Activated naive CD8-positive, alpha-beta T cell treated with anti-CD3 and anti-CD28 coated beads, Interleukin-2, amount 50 U/mL, for 16 hours (primary cell): ENCODE results near the gene GLT6D1.
"Not testable (repeated sequence)": the region's sequence is repeated elsewhere in the genome, so short reads cannot be mapped to it uniquely, and the experiment has no call there.

Source experiments
- DNase-seq: peaks from one replicate; pipeline ENCODE4 v3.0.0-alpha.2; 2020; ENCODE audit warnings: low read depth, low spot score

The GLT6D1 gene

DNA sequence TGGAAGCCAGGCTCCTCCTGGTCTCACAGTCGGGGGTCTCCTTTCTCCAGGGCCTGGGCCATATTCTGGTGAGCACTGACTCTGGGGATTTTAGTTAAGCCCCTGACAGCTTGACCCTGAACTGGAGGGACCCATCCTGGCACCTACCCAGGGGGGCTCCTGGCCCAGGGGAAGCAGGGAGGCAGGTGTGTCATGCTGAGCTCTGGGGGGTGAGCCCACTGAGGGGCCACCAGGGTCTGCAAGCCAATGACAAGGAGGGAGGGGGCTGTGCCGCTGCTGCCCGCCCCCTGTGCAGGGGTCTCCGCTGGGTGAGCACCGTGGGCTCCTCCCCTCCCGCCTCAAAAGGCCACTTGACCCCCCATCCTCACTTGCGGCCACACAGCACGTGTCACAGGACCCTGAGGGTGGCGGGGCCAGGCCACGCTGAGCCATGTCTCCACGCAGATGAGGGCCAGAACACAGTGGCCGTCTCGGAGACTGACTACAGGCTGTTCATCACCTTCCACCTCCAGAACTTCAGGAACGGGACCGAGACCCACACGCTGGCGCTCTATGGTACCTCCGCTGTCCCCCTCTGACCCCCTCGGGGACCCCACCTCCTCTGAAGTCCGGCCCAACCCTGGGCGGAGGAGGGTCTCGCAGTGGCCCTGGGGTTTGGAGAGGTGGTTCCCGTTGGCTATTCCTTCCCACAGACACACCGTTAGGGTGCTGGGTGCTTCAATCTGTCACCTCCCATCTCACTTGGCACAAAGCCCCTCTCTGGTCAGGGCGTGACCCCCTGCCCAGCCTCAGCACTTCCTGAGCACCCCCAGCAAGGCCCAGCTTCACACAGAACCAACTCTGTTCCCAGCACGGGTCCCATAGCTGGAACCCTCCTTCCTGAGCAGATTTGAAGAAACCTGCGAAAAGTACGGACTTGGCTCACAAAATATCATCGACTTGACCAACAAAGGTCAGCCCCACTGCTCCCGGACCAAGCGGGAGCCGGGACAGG, 25.8 kb upstream of the GLT6D1 start:
- no peak for DNase-seq

- no peak for DNase-seq
These were observed 24.9 kb upstream of the GLT6D1 start for GRCh38 chr9:135664266-135664665.

DNA sequence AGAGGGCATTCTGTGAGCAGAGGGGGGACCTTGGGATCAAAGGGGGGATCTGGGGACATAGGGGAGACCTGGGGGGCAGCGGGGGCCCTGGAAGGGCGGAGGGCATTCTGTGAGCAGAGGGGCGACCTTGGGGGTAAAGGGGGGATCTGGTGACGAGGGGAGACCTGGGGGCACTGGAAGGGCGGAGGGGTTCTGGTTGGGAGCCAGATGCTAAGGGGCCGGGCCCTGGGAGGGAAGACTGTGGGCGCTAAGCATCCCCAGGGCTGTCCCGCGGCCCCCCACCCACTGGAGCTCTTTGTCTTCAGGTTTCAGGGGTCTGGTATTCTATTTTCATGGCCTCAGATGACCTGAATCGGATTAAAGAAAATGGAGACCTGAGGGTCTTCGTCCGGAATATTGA, 24.5 kb upstream of the GLT6D1 start:
- DNase-seq, result no peak

DNA sequence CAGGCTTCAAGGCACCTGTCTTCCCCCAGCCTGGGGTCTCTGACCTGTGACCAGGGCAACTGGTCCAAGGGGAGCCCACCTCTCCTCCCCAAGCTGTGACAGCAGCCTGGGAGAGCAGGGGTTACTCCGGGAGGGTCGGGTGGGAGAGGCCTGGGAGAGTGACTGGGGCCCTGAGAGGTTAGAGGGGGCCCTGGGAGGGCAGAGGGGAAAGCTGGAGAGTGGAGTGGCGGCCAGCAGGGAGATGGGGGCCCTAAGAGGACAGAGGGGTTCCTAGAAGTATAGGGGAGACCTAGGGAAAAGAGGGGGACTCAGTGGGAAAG, 24.1 kb upstream of the GLT6D1 start:
- no peak for DNase-seq

- DNase-seq, result no peak
These were observed 23.6 kb upstream of the GLT6D1 start, which contains the start of gene LCN9 for GRCh38 chr9:135662758-135663450. TSS of gene LCN9 (plus strand) at chr9:135663309. CDS start at chr9:135663322, 13 bp downstream.

- DNase-seq, result no peak
These were observed 22.6 kb upstream of the GLT6D1 start for GRCh38 chr9:135661816-135662560.

DNA sequence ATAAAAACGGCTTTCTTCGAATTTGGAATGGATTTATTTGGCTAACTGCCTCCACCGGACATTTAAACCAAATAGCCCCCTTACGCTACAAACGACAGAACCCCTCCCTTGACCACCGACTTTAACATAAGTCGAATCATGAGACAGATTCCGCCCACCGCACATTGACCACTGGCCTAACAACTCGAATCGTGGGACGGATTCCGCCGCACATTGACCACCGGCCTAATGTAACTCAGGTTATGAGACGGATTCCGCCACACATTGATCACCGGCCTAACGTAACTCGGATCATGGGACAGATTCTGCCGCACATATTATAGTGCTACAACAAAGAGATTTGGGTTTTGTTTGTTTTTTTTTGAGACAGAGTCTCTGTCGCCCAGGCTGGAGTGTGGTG, 21.1 kb upstream of the GLT6D1 start:
- no peak for DNase-seq

GRCh38 chr9:135659252-135659651, 19.9 kb upstream of the GLT6D1 start:
- no peak for DNase-seq

GRCh38 chr9:135657416-135657815, 18.1 kb upstream of the GLT6D1 start:
- DNase-seq, result no peak

DNA sequence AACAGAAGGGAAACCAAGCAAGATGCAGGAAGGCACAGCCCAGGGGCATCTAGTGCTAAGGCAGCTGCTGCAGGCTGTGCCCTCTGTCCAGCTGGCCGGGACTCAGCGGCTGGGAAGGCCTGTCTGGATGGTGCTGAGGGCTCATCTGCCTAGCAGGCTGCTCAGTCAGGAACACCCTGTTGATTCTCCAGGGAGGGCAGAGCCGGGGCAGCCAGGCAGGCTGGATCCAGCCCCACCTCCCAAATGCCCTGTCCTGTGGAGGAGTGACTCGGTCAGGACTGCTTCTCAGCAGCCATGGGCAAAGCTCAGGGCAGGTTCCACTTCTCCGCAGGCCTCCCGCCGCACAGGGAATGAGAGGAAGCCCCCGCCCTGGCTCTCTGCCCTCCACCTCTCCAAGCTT, 16.0 kb upstream of the GLT6D1 start:
- DNase-seq, result no peak

- DNase-seq, result no peak
These were observed 11.1 kb upstream of the GLT6D1 start for GRCh38 chr9:135650408-135650807.

- DNase-seq, result no peak
These were observed 10.2 kb upstream of the GLT6D1 start for GRCh38 chr9:135649508-135649907.

GRCh38 chr9:135648494-135649410, 9.4 kb upstream of the GLT6D1 start:
- no peak for DNase-seq

GRCh38 chr9:135647884-135648283, 8.5 kb upstream of the GLT6D1 start:
- DNase-seq, result no peak

DNA sequence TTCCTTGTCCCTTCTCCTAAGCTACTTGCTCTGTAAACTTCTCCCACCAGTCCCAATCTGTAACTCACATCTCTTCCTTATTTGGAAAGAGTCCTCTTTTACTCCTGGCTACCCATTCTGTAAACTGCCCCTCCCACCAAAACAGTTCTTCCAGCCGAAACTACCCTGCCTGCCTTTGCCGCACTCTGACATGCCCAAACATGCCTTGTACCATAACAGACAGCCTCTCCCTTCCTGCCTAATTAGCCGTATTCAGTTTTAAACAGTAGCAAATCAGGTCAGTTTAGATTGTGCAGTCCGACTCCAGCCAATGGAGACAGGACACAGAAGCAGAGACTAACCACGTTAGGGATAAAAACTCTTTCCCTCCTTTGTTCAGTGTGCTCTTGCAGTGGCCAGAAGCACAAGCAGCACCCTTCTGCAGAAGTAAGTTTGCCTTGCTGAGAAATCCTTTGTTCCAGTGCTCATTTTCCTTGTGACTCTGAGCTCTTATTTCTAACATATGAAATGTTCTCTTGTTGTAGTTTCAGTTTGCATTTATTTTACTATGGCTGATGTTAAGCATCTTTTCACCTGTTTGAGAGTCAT, 5.4 kb upstream of the GLT6D1 start:
- DNase-seq, result no peak

DNA sequence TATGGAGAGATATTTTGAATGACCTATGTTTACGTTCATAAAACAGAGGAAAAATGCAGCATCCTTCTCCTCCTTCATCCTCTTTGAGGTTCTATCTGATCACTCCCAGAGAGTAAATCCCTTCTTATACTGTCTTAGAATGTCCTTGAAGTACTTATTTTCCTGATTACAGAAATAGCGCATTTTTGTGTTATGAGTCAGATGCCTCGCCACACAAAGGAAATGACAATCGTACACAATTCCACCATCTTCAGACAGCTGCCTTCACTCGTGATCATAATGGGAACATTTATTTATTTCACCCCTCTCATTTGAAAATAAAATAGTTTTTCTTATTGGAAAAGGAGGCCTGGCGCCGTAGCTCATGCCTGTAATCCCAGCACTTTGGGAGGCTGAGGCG, 2.4 kb upstream of the GLT6D1 start:
- DNase-seq, result no peak

GRCh38 chr9:135641047-135641446, 1.7 kb upstream of the GLT6D1 start:
- no peak for DNase-seq

DNA sequence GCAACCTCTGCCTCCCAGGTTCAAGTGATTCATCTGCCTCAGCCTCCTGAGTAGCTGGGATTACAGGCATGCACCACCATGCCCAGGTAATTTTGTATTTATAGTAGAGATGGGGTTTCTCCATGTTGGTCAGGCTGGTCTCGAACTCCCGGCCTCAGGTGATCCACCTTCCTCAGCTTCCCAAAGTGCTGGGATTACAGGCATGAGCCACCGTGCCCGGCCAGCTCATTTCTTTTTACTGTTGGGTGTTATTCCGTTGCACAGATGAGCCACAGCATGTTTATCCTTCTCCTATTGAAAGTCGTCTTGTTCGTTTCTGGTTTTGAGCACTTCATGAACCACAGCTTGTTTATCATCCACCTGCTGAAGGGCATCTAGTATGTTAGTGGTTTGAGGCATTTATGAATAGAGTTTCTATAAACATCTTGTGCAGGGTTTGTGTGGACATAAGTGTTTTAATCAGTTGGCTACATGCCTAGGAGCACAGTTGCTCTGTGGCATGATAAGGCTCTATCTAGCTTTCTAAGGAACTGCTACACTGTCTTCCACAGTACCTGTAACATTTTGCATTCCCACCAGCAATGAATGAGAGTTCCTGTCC, 2.3 kb downstream of the GLT6D1 start:
- not testable (repeated sequence) for DNase-seq

- no peak for DNase-seq
These were observed 6.5 kb downstream of the GLT6D1 start for GRCh38 chr9:135632841-135633240.

- DNase-seq, result no peak
These were observed 15.1 kb downstream of the GLT6D1 start for GRCh38 chr9:135624282-135624681.
